HAP-1 (cell line): ENCODE results near the gene JADE1.

Experiments
- DNase-seq, 2 experiments: peaks; one replicate each; pipeline ENCODE4 v3.0.0-alpha.2; 2016 to 2020; ENCODE audit warnings: low spot score in 2 of 2
- H3K27me3 ChIP-seq: fragments of 250-450 bp; sonication (Bioruptor Pico); 2 replicates; pipeline ENCODE4 v1.5.1; 2020; ENCODE audit warnings: low read depth, mild to moderate bottlenecking, moderate library complexity
- H3K36me3 ChIP-seq: fragments of 250-450 bp; sonication (Bioruptor Pico); replicated peaks from 2 replicates; pipeline ENCODE4 v1.5.1; 2020; ENCODE audit warnings: mild to moderate bottlenecking
- H3K4me1 ChIP-seq: fragments of 250-450 bp; sonication (Bioruptor Pico); 2 replicates; pipeline ENCODE4 v1.5.1; 2020; ENCODE audit warnings: mild to moderate bottlenecking
- H3K4me3 ChIP-seq: fragments of 250-450 bp; sonication (Bioruptor Pico); 2 replicates; pipeline ENCODE4 v1.5.1; 2020; ENCODE audit warnings: mild to moderate bottlenecking, moderate library complexity
- H3K9me3 ChIP-seq: fragments of 250-450 bp; sonication (Bioruptor Pico); 2 replicates; pipeline ENCODE4 v1.5.1; 2020; ENCODE audit warnings: mild to moderate bottlenecking, moderate library complexity
- in situ Hi-C: fragments of 300-500 bp; cut with MboI; formaldehyde crosslinking; loops from 3 replicates; pipeline ENCODE4 v1.14.3; 2020; ENCODE audit warnings: low sequenced_read_pairs, inconsistent platforms, mixed read lengths

Gene JADE1

DNA sequence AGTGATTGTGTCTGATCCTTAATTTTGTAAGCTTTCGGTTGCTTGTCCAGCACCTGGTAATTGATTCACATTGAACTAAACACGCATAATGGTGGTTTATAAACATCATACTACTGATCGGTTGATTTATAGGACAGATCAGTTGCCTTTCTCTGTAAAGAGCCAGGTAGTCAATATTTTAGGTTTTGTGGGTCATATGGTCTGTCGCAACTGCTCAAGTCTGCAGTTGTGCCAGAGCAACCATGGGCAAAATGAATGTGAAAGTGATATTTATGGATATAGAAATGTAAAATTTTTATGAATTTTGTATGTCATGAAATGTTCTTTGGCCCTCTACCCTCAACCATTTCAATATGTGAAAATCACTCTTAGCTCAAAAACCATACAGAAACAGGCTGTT lies 8.9 kb downstream of the JADE1 start:
- peaks cover 23% of the 10 kb centered on the region for H3K4me1 ChIP-seq
- in situ Hi-C loops = loop anchor here (25.0 kb wide), 1 partner anchor 231 kb away; no protein-coding TSS in a partner anchor
- no peaks in the 10 kb centered on the region; the same call in 1 of the 2 replicates for H3K36me3 ChIP-seq
- no peak overlapping the region for H3K4me3 ChIP-seq
- no peaks in the 10 kb centered on the region for H3K27me3 ChIP-seq
- no peaks in the 10 kb centered on the region for H3K9me3 ChIP-seq
- no peak for DNase-seq

GRCh38 chr4:128819082-128819742 lies 9.7 kb downstream of the JADE1 start:
- H3K4me1 ChIP-seq = peaks cover 22% of the 10 kb centered on the region

DNA sequence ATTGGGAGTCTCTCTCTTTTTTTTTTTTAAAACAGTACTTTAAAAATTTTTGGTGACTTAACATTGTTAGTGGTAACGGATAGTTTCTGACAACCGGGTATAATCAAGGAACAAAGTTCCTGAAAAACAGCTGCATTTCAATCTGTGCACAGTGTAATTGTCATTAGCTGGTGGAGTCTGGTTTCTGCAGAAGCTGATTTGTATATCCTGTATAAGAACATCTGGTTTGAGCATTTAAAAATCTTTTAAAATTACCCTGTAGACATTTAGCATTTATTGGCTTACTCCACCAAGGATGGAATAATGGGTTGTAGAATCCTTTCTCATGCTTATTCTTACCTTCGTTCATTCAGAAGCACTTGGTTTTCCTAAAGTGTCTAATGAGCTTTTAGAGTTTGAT lies 11.2 kb downstream of the JADE1 start:
- peaks cover 33% of the 10 kb centered on the region for H3K4me1 ChIP-seq
- H3K4me3 ChIP-seq = no peak overlapping the region
- no peaks in the 10 kb centered on the region for H3K9me3 ChIP-seq
- DNase-seq = peak in 1 of 2 experiments; percentile 58
- peaks cover 2% of the 10 kb centered on the region; the same call in 1 of the 2 replicates for H3K36me3 ChIP-seq
- in situ Hi-C loops = loop anchor here (25.0 kb wide), 1 partner anchor 233 kb away; no protein-coding TSS in a partner anchor
- no peaks in the 10 kb centered on the region for H3K27me3 ChIP-seq

More at GRCh38 chr4:128819082-128819742, 9.7 kb downstream of the JADE1 start:
- DNase-seq = no peak
- H3K27me3 ChIP-seq = no peaks in the 10 kb centered on the region
- H3K36me3 ChIP-seq = no peaks in the 10 kb centered on the region; the same call in 1 of the 2 replicates
- H3K4me3 ChIP-seq = no peak overlapping the region
- in situ Hi-C loops = loop anchor here (25.0 kb wide), 1 partner anchor 232 kb away; no protein-coding TSS in a partner anchor
- H3K9me3 ChIP-seq = no peaks in the 10 kb centered on the region

- Histone ChIP-seq H3K27me3 (no peaks in the 10 kb centered on the region), H3K36me3 (peaks cover 2% of the 10 kb centered on the region; the same call in 1 of the 2 replicates), H3K4me1 (peaks cover 33% of the 10 kb centered on the region), H3K9me3 (no peaks in the 10 kb centered on the region), H3K4me3 (no peak overlapping the region)
- in situ Hi-C loops = loop anchor here (25.0 kb wide), 1 partner anchor 234 kb away; no protein-coding TSS in a partner anchor
- DNase-seq = no peak
Measured at GRCh38 chr4:128821151-128821550, 11.7 kb downstream of the JADE1 start.

GRCh38 chr4:128823025-128823661 lies 13.6 kb downstream of the JADE1 start:
- in situ Hi-C loops = loop anchor here (25.0 kb wide), 1 partner anchor 236 kb away; no protein-coding TSS in a partner anchor
- H3K4me1 ChIP-seq = peaks cover 33% of the 10 kb centered on the region
- no peaks in the 10 kb centered on the region for H3K9me3 ChIP-seq
- no peaks in the 10 kb centered on the region for H3K27me3 ChIP-seq
- H3K36me3 ChIP-seq = peaks cover 2% of the 10 kb centered on the region; the same call in 1 of the 2 replicates
- DNase-seq = peak in 1 of 2 experiments; percentile 46
- H3K4me3 ChIP-seq = no peak overlapping the region

- in situ Hi-C loops = no loop called here
- DNase-seq = peak in 1 of 2 experiments; percentile 49
- no peaks in the 10 kb centered on the region for H3K27me3 ChIP-seq
- H3K4me1 ChIP-seq = peaks cover 33% of the 10 kb centered on the region
- no peak overlapping the region for H3K4me3 ChIP-seq
- peaks cover 8% of the 10 kb centered on the region; the same call in 1 of the 2 replicates for H3K36me3 ChIP-seq
- no peaks in the 10 kb centered on the region for H3K9me3 ChIP-seq
Measured at GRCh38 chr4:128825226-128825625, 15.7 kb downstream of the JADE1 start.

DNA sequence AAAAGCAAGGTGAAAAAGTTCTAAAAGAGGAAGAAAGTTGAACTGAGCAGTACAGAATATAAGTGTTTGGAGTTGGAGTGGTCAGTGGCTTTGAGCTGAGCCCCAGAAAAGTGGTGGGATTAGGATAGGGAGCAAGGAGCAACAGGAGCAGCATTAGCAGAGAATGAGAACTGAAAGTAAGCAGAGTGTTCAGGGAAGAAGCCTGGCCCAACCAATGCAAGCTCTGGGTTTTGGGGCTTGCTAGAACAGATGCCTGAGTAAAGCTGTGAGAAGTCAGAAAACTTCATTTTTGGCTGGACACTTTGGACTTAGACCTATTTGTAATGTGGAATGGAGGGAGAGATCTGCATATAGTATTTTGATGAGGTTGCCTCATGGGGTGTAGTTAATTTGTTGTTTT lies 17.8 kb downstream of the JADE1 start:
- in situ Hi-C loops = no loop called here
- no peak for DNase-seq
- peaks cover 41% of the 10 kb centered on the region for H3K4me1 ChIP-seq
- no peaks in the 10 kb centered on the region for H3K27me3 ChIP-seq
- no peak overlapping the region for H3K4me3 ChIP-seq
- no peaks in the 10 kb centered on the region for H3K9me3 ChIP-seq
- peaks cover 13% of the 10 kb centered on the region for H3K36me3 ChIP-seq

DNA sequence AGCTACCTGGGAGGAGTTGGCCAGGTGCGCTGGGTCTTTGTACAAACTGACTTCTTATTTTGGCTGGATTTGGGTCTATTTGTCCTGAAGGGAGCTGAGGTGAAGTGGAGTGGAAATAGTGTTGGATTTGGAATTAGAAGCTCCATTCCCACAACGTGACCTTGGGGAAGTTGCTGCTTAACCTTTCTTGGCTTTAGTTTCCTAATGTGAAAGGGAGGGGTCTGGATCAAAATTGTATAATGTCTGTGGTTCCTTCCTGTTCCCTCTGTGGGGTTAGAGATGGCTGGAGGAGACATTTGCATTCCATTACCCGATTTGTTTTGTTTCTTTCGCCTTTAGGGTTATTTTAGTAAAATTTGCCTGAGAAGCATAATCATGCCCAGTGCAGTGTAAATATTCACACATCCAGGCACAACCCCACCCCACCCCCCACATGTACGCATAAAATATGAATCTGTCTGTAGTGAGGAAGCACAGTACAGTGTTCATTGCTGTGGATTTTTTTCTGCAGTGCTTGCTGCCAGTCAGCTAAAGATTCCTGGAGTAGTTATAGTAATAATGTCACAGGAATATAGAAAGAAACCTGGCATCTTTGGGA lies 21.5 kb downstream of the JADE1 start:
- H3K4me1 ChIP-seq = peaks cover 20% of the 10 kb centered on the region
- no peak overlapping the region for H3K4me3 ChIP-seq
- DNase-seq = no peak
- H3K27me3 ChIP-seq = no peaks in the 10 kb centered on the region
- no peaks in the 10 kb centered on the region for H3K9me3 ChIP-seq
- H3K36me3 ChIP-seq = peaks cover 36% of the 10 kb centered on the region
- in situ Hi-C loops = no loop called here

DNA sequence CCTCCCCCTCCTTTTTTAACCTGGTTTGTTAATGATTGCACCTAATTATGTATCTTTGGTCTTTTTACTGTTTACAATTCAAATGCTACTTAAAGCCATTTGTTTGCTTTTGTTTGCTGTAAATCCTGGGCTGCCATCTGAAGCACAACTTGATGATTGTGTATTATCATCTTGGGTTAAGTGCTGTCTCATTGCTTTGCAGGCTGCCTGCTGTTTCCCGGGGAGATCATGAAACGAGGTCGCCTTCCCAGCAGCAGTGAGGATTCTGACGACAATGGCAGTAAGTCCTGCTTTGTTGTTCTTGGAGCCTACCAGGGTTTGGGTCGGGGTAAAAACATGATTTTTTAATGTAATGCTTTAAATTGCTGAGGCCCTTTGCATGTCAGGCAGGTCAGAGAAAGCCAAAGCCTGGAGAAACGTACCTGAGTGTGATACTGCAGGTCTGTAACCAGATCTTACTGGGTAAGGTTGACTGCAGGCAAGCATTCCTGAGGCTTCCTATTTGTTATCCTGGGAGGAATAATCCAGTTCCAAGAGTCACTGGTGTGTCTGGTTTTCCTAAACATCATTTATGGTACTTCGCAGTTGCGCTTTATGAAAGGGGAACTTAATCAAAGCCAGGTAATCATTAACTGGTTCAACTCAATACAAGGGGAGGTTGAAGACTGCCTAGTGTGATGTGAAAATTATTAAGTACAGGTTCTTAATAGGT lies 22.2 kb downstream of the JADE1 start:
- no peak overlapping the region for H3K4me3 ChIP-seq
- in situ Hi-C loops = no loop called here
- peak in 1 of 2 experiments; percentile 27 for DNase-seq

GRCh38 chr4:128832243-128832625 lies 22.7 kb downstream of the JADE1 start:
- H3K9me3 ChIP-seq = no peaks in the 10 kb centered on the region
- in situ Hi-C loops = no loop called here
- H3K4me3 ChIP-seq = no peak overlapping the region
- no peak for DNase-seq
- H3K4me1 ChIP-seq = peaks cover 20% of the 10 kb centered on the region
- H3K36me3 ChIP-seq = peaks cover 37% of the 10 kb centered on the region
- no peaks in the 10 kb centered on the region for H3K27me3 ChIP-seq

More for the DNA sequence above, 22.2 kb downstream of the JADE1 start:
- Histone ChIP-seq H3K9me3 (no peaks in the 10 kb centered on the region), H3K4me1 (peaks cover 20% of the 10 kb centered on the region), H3K27me3 (no peaks in the 10 kb centered on the region), H3K36me3 (peaks cover 37% of the 10 kb centered on the region)

GRCh38 chr4:128835498-128836222 lies 26.2 kb downstream of the JADE1 start:
- no peaks in the 10 kb centered on the region for H3K27me3 ChIP-seq
- H3K4me1 ChIP-seq = peaks cover 25% of the 10 kb centered on the region
- in situ Hi-C loops = no loop called here
- H3K4me3 ChIP-seq = no peak overlapping the region
- peaks cover 35% of the 10 kb centered on the region for H3K36me3 ChIP-seq
- no peaks in the 10 kb centered on the region for H3K9me3 ChIP-seq
- DNase-seq = no peak

GRCh38 chr4:128837198-128837597 lies 27.7 kb downstream of the JADE1 start:
- no peaks in the 10 kb centered on the region for H3K27me3 ChIP-seq
- peaks cover 30% of the 10 kb centered on the region for H3K36me3 ChIP-seq
- in situ Hi-C loops = no loop called here
- H3K4me3 ChIP-seq = no peak overlapping the region
- H3K4me1 ChIP-seq = peaks cover 12% of the 10 kb centered on the region
- DNase-seq = no peak
- no peaks in the 10 kb centered on the region for H3K9me3 ChIP-seq

GRCh38 chr4:128837679-128838078 lies 28.2 kb downstream of the JADE1 start:
- H3K4me1 ChIP-seq = peaks cover 12% of the 10 kb centered on the region
- H3K4me3 ChIP-seq = no peak overlapping the region
- no peaks in the 10 kb centered on the region for H3K27me3 ChIP-seq
- no peak for DNase-seq
- H3K36me3 ChIP-seq = peaks cover 31% of the 10 kb centered on the region
- no peaks in the 10 kb centered on the region for H3K9me3 ChIP-seq
- in situ Hi-C loops = no loop called here
